HG03066 (cell line): ENCODE data around the gene GPR82.
"Not testable (repeated sequence)": the region's sequence is repeated elsewhere in the genome, so short reads cannot be mapped to it uniquely, and the experiment has no call there.

Experiments
- ATAC-seq: cut with Tn5 transposase; IDR thresholded peaks from one replicate; pipeline ENCODE4 v1.9.1; 2021; ENCODE audit warnings: low read depth; ENCODE audit not compliant: unreplicated experiment

GPR82 gene

GRCh38 chrX:41723826-41724225 lies at the start of gene GPR82:
GPR82 (plus strand) TSS chrX:41724181; CDS start chrX:41727027, 2,846 bp downstream.
- no peak for ATAC-seq

- ATAC-seq: not testable (repeated sequence)
Observed at GRCh38 chrX:41676361-41676760, 47.6 kb upstream of the GPR82 start.

GRCh38 chrX:41677183-41678060 lies 46.6 kb upstream of the GPR82 start:
- no peak for ATAC-seq

- no peak for ATAC-seq
Observed at GRCh38 chrX:41684138-41684537, 39.8 kb upstream of the GPR82 start.

- no peak for ATAC-seq
Observed at GRCh38 chrX:41684940-41685339, 39.0 kb upstream of the GPR82 start.

GRCh38 chrX:41686788-41687187 lies 37.2 kb upstream of the GPR82 start:
- no peak for ATAC-seq

GRCh38 chrX:41688156-41688555 lies 35.8 kb upstream of the GPR82 start:
- ATAC-seq: no peak

- no peak for ATAC-seq
Observed at GRCh38 chrX:41688835-41689234, 35.1 kb upstream of the GPR82 start, which contains the start of gene GPR34. GPR34 (plus strand) TSS chrX:41688973; CDS start chrX:41695634, 6,661 bp downstream.

- ATAC-seq: no peak
Observed at GRCh38 chrX:41689711-41690110, 34.3 kb upstream of the GPR82 start.

GRCh38 chrX:41692162-41692749 lies 31.7 kb upstream of the GPR82 start:
- ATAC-seq: no peak

- no peak for ATAC-seq
Observed at GRCh38 chrX:41693024-41693423, 31.0 kb upstream of the GPR82 start.

GRCh38 chrX:41695426-41695825 lies 28.6 kb upstream of the GPR82 start:
- ATAC-seq: no peak

GRCh38 chrX:41703574-41704029 lies 20.4 kb upstream of the GPR82 start:
- no peak for ATAC-seq

- no peak for ATAC-seq
Observed at GRCh38 chrX:41705042-41705441, 18.9 kb upstream of the GPR82 start.

- ATAC-seq: peak; percentile 90
Observed at GRCh38 chrX:41705680-41706374, 18.2 kb upstream of the GPR82 start.

- no peak for ATAC-seq
Observed at GRCh38 chrX:41707218-41707617, 16.8 kb upstream of the GPR82 start.

- no peak for ATAC-seq
Observed at GRCh38 chrX:41708486-41708885, 15.5 kb upstream of the GPR82 start.

- ATAC-seq: no peak
Observed at GRCh38 chrX:41711021-41711667, 12.8 kb upstream of the GPR82 start.

GRCh38 chrX:41716222-41716621 lies 7.8 kb upstream of the GPR82 start:
- no peak for ATAC-seq

GRCh38 chrX:41716767-41717473 lies 7.1 kb upstream of the GPR82 start:
- ATAC-seq: no peak
